ENCODE measurements around the gene C16orf90.

The C16orf90 gene

GRCh38 chr16:3525951-3526350, 30.7 kb upstream of the C16orf90 start:
- in situ Hi-C loops (cut with MboI; ENCODE audit: low pct_unique_long_range_greater_than_20kb, low sequenced_read_pairs, unreplicated experiment): no loop called here
- TF ChIP-seq, protein P1, sequence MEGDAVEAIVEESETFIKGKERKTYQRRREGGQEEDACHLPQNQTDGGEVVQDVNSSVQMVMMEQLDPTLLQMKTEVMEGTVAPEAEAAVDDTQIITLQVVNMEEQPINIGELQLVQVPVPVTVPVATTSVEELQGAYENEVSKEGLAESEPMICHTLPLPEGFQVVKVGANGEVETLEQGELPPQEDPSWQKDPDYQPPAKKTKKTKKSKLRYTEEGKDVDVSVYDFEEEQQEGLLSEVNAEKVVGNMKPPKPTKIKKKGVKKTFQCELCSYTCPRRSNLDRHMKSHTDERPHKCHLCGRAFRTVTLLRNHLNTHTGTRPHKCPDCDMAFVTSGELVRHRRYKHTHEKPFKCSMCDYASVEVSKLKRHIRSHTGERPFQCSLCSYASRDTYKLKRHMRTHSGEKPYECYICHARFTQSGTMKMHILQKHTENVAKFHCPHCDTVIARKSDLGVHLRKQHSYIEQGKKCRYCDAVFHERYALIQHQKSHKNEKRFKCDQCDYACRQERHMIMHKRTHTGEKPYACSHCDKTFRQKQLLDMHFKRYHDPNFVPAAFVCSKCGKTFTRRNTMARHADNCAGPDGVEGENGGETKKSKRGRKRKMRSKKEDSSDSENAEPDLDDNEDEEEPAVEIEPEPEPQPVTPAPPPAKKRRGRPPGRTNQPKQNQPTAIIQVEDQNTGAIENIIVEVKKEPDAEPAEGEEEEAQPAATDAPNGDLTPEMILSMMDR (IDR thresholded peaks at IDR 0.05; ENCODE audit: extremely low read depth, insufficient read depth, missing control alignments): no peak
- no peak for DNase-seq (ENCODE audit: low spot score)

GRCh38 chr16:3523281-3523680, 28.0 kb upstream of the C16orf90 start:
- TF ChIP-seq, protein P1 (IDR thresholded peaks at IDR 0.05; ENCODE audit: extremely low read depth, insufficient read depth, missing control alignments): no peak
- DNase-seq (ENCODE audit: low spot score): no peak
- in situ Hi-C loops (cut with MboI; ENCODE audit: low pct_unique_long_range_greater_than_20kb, low sequenced_read_pairs, unreplicated experiment): no loop called here

GRCh38 chr16:3520841-3521240, 25.6 kb upstream of the C16orf90 start:
- TF ChIP-seq, protein P1 (IDR thresholded peaks at IDR 0.05; ENCODE audit: extremely low read depth, insufficient read depth, missing control alignments): no peak
- no peak for DNase-seq (ENCODE audit: low spot score)
- in situ Hi-C loops (cut with MboI; ENCODE audit: low pct_unique_long_range_greater_than_20kb, low sequenced_read_pairs, unreplicated experiment): no loop called here

DNA sequence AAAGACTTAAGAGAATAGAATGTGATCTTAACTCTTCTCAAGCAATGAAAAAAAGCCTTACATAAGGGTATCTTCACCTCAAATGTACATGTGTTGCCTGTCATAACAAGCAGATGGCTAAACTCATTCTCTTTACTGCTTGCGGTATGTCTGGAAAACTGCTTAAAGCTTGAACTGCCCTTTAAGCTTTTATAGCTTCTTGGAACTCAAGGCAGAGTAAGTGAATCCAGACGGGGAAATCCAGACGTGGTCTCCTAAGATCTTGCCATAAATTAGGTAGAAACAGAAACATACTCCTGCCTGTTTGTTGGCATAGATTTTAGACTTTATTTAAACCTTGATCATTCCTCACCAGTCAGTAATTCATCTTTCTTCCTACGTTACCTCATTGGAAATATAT, 25.1 kb upstream of the C16orf90 start:
- in situ Hi-C loops (cut with MboI; ENCODE audit: low pct_unique_long_range_greater_than_20kb, low sequenced_read_pairs, unreplicated experiment): no loop called here
- TF ChIP-seq, protein P1 (IDR thresholded peaks at IDR 0.05; ENCODE audit: extremely low read depth, insufficient read depth, missing control alignments): no peak
- DNase-seq (ENCODE audit: low spot score): no peak

- DNase-seq (ENCODE audit: low spot score): no peak
- TF ChIP-seq, protein P1 (IDR thresholded peaks at IDR 0.05; ENCODE audit: extremely low read depth, insufficient read depth, missing control alignments): no peak
- in situ Hi-C loops (cut with MboI; ENCODE audit: low pct_unique_long_range_greater_than_20kb, low sequenced_read_pairs, unreplicated experiment): no loop called here
These were observed 24.3 kb upstream of the C16orf90 start for GRCh38 chr16:3519581-3519980.

DNA sequence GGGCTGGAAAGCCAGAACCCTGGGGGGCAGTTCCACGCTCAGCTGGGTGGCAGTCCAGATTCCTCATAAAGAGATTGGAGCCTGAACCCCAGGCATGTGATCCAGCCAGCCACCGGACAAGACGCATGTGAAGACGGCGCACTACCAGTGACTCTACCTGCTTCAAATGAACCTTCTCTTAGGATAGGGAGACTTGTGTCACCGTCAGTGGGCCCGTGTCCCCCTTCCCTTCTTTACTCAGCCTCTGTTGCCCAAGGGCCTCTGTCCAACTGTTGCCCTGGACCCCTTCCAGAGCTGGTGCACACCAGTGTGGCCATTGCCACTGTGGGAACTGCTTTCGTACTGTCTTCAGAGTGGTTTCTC, 23.7 kb upstream of the C16orf90 start:
- TF ChIP-seq, protein P1 (IDR thresholded peaks at IDR 0.05; ENCODE audit: extremely low read depth, insufficient read depth, missing control alignments): no peak
- in situ Hi-C loops (cut with MboI; ENCODE audit: low pct_unique_long_range_greater_than_20kb, low sequenced_read_pairs, unreplicated experiment): no loop called here
- DNase-seq (ENCODE audit: low spot score): no peak

Data from GM13977 (cell line).